Smooth muscle cell (in vitro differentiated cells): ENCODE results near the gene C14orf119. TPM values are rescaled to one million over a fixed set of nuclear protein-coding genes. Genes with fewer than 3 reads are reported as not detected.

ENCODE experiments used
- DNase-seq: peaks from one replicate; lab custom pipeline; 2025; ENCODE audit not compliant: unreplicated experiment; lab: John Stamatoyannopoulos, UW
- H2AFZ ChIP-seq: fragments of 200-600 bp; sonication (generic); 2 replicates; pipeline ENCODE4 v1.6.0; 2016; ENCODE audit warnings: antibody characterized with exemption, low read depth, mild to moderate bottlenecking
- H3F3A ChIP-seq: fragments of 200-600 bp; sonication (generic); 2 replicates; pipeline ENCODE4 v1.6.0; 2017; ENCODE audit warnings: antibody characterized with exemption, low read depth
- H3K27ac ChIP-seq: fragments of 200-600 bp; sonication (generic); 2 replicates; pipeline ENCODE4 v1.5.1; 2016; ENCODE audit warnings: low read depth, mild to moderate bottlenecking
- H3K27me3 ChIP-seq: fragments of 200-600 bp; sonication (generic); 2 replicates; pipeline ENCODE4 v1.6.1; 2016; ENCODE audit warnings: low read depth, mild to moderate bottlenecking
- H3K36me3 ChIP-seq: fragments of 200-600 bp; sonication (generic); 2 replicates; pipeline ENCODE4 v1.5.1; 2016; ENCODE audit warnings: low read depth
- H3K4me1 ChIP-seq: fragments of 200-600 bp; sonication (generic); 2 replicates; pipeline ENCODE4 v1.5.1; 2016; ENCODE audit warnings: low read depth
- H3K4me2 ChIP-seq: fragments of 200-600 bp; sonication (generic); 2 replicates; pipeline ENCODE4 v1.6.0; 2016; ENCODE audit warnings: mild to moderate bottlenecking
- H3K4me3 ChIP-seq: fragments of 200-600 bp; sonication (generic); 2 replicates; pipeline ENCODE4 v1.5.1; 2016; ENCODE audit warnings: mild to moderate bottlenecking
- H3K79me2 ChIP-seq: fragments of 200-600 bp; sonication (generic); 2 replicates; pipeline ENCODE4 v1.6.0; 2016; ENCODE audit warnings: low read depth, mild to moderate bottlenecking
- H3K9ac ChIP-seq: fragments of 200-600 bp; sonication (generic); 2 replicates; pipeline ENCODE4 v1.6.0; 2016; ENCODE audit warnings: low read depth
- H3K9me3 ChIP-seq: fragments of 200-600 bp; sonication (generic); replicated peaks from 2 replicates; pipeline ENCODE4 v1.5.1; 2016; ENCODE audit warnings: low read depth
- H4K20me1 ChIP-seq: fragments of 200-600 bp; sonication (generic); 2 replicates; pipeline ENCODE4 v1.6.0; 2016; ENCODE audit warnings: low read depth
- WGBS: methylation state at CpG from one replicate; pipeline ENCODE4 v1.1.7; 2016; ENCODE audit warnings: low lambda C conversion rate; 5-methylcytosine and 5-hydroxymethylcytosine counted together
- polyA plus RNA-seq: library from polyadenylated mRNA; unstranded; fragments of >200 nt; fragmentation: Nextera tagmentation; extraction: Ambion mirVana; gene quantifications from 2 replicates; pipeline ENCODE4 v1.2.1, GENCODE V29; 2016
- total RNA-seq: library from RNA; depleted of rRNA; stranded (reverse); fragments of >200 nt; gene quantifications from 2 replicates; pipeline ENCODE4 v1.2.3, GENCODE V29; 2014
- TF ChIP-seq, protein P1 (sequence below): fragments of 200-600 bp; sonication (generic); IDR thresholded peaks from 2 replicates; pipeline ENCODE4 v1.5.1; 2017; ENCODE audit warnings: borderline replicate concordance, mild to moderate bottlenecking, antibody characterized with exemption; ENCODE audit not compliant: insufficient read depth, poor library complexity, severe bottlenecking

C14orf119 gene
- total and polyA plus RNA-seq, 2 experiments from 2014 or later, result 54.1 to 130 TPM

DNA sequence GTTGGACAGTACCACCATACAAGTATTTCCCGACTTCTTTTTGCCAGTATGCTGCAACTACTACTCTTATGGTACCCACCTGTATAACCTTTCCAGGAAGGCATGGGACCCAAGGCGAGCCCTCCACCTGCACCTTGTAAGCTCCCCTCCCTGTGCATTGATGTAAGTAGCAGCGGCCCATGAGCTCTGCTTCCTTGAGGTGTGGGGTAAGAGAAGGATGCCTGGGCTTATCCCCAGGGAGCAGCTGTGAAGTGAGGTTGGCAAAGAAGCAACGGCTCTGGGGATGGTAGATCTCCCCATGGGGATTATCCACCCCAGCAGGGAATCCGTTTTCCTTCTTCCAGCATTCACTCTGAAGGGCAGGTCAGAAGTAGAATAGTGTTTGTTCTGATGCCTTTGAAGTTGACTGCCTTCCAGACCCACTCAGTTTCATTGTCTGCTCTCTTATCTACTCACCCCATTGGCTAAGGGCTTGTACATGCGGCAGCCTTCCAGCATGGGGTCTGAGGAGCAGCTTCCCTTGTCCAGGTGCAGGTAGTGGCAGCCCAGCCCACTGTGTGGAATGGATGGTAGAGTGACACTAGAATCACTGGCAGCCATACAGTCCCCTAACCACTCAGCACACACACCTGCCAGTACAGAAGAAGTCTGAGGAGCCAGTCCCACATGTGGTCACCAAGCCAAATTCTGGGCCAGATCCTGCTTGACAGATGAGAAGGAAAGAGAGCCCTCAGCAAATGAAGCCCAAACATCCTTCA, 6.1 kb downstream of the C14orf119 start:
- no peak overlapping the region for H3K4me3 ChIP-seq
- 90% methylated on average over 6 of the region's 6 CpGs for WGBS
- H3K9me3 ChIP-seq, result no peaks in the 10 kb centered on the region
- H3K4me1 ChIP-seq, result no peaks in the 10 kb centered on the region
- H3K27me3 ChIP-seq, result no peaks in the 10 kb centered on the region
- TF ChIP-seq, protein P1, sequence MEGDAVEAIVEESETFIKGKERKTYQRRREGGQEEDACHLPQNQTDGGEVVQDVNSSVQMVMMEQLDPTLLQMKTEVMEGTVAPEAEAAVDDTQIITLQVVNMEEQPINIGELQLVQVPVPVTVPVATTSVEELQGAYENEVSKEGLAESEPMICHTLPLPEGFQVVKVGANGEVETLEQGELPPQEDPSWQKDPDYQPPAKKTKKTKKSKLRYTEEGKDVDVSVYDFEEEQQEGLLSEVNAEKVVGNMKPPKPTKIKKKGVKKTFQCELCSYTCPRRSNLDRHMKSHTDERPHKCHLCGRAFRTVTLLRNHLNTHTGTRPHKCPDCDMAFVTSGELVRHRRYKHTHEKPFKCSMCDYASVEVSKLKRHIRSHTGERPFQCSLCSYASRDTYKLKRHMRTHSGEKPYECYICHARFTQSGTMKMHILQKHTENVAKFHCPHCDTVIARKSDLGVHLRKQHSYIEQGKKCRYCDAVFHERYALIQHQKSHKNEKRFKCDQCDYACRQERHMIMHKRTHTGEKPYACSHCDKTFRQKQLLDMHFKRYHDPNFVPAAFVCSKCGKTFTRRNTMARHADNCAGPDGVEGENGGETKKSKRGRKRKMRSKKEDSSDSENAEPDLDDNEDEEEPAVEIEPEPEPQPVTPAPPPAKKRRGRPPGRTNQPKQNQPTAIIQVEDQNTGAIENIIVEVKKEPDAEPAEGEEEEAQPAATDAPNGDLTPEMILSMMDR, result no peak
- H3K36me3 ChIP-seq, result peaks cover 5% of the 10 kb centered on the region
- no peak overlapping the region for H3K4me2 ChIP-seq
- no peak for DNase-seq
- no peak overlapping the region for H3K27ac ChIP-seq
- peaks cover 29% of the 10 kb centered on the region for H4K20me1 ChIP-seq
- H3F3A ChIP-seq, result no peaks in the 10 kb centered on the region
- H3K9ac ChIP-seq, result no peak overlapping the region
- H3K79me2 ChIP-seq, result peaks cover 28% of the 10 kb centered on the region
- H2AFZ ChIP-seq, result no peak overlapping the region

DNA sequence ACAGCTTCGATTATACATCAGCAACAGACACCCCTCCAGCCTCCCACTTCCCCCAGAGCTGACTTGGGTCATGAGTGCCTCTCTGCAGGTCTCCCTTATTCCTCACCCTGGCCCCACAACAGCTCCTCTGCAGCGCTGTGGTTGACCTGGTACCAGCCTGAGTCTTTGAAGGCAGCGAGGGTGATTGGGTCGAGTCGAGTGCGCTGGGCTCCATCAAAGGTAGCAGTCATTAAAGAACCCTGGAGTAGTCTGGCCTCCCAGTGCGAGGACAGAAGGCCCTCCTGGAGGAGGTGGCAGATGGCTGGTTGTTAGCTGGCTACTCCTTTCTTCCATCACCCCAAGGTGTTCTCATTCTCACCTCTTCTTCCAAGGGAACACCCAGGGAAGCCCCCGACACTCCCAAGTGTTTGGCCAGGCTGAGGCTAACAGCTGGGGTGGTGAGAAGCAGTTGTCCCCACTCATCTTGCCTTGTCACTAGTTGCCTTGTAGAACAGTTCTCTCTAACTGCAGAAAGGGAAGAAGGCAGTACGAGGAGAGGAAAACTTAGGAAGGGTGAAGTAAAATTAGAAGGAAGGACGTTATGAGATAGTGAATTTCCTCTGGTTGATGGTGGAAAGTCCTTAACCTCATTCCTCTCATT, 6.8 kb downstream of the C14orf119 start:
- H3F3A ChIP-seq, result no peaks in the 10 kb centered on the region
- no peak overlapping the region for H2AFZ ChIP-seq

DNA sequence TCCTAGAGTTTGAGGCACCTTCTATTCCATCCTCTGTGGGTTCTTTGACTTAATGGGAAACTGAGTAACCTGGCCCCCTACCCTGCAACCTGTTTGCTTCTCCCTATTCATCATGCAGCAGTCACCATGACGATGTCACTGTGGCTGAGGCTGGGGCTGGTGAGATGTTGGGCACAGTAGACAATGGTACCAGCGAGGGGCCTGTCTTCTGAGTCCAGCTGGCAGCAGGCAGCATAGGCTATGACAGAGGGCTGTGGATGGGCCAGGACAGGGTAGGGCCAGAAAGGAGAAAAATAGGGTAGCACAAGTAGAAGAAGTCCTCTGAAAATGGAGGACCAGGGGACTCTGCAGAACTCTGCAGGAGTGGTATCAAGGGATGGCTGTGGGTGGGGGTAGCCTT, 7.5 kb downstream of the C14orf119 start:
- Histone ChIP-seq H2AFZ (no peak overlapping the region), H3K9me3 (no peaks in the 10 kb centered on the region), H3K4me2 (no peak overlapping the region), H3K4me1 (no peaks in the 10 kb centered on the region), H3K27ac (no peak overlapping the region), H3K4me3 (no peak overlapping the region), H3F3A (no peaks in the 10 kb centered on the region), H3K79me2 (peaks cover 14% of the 10 kb centered on the region), H3K36me3 (peaks cover 5% of the 10 kb centered on the region), H3K9ac (no peak overlapping the region), H3K27me3 (no peaks in the 10 kb centered on the region), H4K20me1 (peaks cover 16% of the 10 kb centered on the region)
- TF ChIP-seq, protein P1, result no peak
- WGBS, result 88% methylated on average over 2 of the region's 2 CpGs
- no peak for DNase-seq

More for the DNA sequence above, 6.8 kb downstream of the C14orf119 start:
- H3K27ac ChIP-seq, result no peak overlapping the region
- H3K4me3 ChIP-seq, result no peak overlapping the region
- no peaks in the 10 kb centered on the region for H3K4me1 ChIP-seq
- peaks cover 23% of the 10 kb centered on the region for H4K20me1 ChIP-seq
- peaks cover 21% of the 10 kb centered on the region for H3K79me2 ChIP-seq
- no peaks in the 10 kb centered on the region for H3K27me3 ChIP-seq
- no peaks in the 10 kb centered on the region for H3K9me3 ChIP-seq
- WGBS, result 92% methylated on average over 10 of the region's 10 CpGs
- no peak overlapping the region for H3K4me2 ChIP-seq
- peaks cover 5% of the 10 kb centered on the region for H3K36me3 ChIP-seq
- no peak for DNase-seq
- H3K9ac ChIP-seq, result no peak overlapping the region
- TF ChIP-seq, protein P1, result no peak
